RPMI7951 (cell line): ENCODE data around the gene FAM222B. TPM values are rescaled to one million over a fixed set of nuclear protein-coding genes. Genes with fewer than 3 reads are reported as not detected.
"Not testable (repeated sequence)": the region's sequence is repeated elsewhere in the genome, so short reads cannot be mapped to it uniquely, and the experiment has no call there.

ENCODE experiments used
- DNase-seq: peaks from one replicate; pipeline ENCODE4 v3.0.0-alpha.2; 2012; ENCODE audit warnings: low read depth
- total RNA-seq: library from RNA; depleted of rRNA; stranded (reverse); fragments of >200 nt; shearing (Covaris generic); gene quantifications from 2 replicates; pipeline ENCODE4 v1.2.3, GENCODE V29; 2014

Gene FAM222B
- total RNA-seq, 1 experiment from 2014 or later, result 3.4 TPM

DNA sequence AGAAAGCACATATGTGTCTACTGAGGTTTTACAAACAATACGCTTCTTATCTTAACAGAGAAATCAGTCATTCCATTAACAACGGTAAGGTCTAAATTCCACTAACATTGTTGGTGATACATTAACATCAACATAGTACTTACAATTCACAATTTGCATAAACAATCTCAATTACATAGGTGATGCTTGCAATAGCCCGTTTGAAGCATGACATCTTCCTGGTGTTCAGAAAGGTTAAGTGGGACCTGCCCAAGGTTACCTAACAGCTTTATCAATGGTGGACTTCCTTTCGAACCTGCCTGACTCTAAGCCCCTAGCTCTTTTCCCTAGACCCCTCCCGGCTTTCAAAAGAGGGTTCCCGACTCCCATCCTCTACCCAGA lies 699 bp downstream of the FAM222B start:
- no peak for DNase-seq

DNA sequence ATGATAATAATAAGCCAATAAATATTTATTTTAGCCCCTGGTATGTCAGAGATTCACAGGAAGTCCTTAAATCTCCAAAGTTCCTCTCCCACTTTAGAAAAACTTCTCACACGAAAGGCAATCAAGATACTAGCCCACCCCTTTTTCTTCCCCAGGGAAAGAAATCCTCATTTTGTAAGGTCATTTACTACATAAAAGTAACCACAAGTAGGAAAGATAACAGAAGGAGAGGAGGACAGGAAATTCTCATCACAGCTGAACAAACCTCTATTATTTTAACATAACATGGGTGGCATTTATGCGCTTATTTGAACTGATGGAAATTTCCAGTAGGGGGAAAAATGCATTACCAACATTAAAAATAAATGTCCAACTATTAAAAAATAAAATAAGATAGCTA lies 3.4 kb downstream of the FAM222B start:
- peak; percentile 18 for DNase-seq

DNA sequence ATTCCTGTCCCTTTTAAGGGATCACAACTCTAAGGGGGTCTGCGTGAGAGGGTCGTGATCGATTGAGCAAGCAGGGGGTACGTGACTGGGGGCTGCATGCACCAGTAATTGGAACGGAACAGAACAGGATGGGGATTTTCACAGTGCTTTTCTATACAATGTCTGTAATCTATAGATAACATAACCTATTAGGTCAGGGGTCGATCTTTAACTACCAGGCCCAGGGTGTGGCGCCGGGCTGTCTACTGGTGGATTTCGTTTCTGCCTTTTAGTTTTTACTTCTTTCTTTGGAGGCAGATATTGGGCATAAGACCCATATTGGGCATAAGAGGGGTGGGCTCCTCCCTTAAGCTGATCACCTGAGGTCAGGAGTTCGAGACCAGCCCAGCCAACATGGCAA lies 6.0 kb downstream of the FAM222B start:
- not testable (repeated sequence) for DNase-seq

DNA sequence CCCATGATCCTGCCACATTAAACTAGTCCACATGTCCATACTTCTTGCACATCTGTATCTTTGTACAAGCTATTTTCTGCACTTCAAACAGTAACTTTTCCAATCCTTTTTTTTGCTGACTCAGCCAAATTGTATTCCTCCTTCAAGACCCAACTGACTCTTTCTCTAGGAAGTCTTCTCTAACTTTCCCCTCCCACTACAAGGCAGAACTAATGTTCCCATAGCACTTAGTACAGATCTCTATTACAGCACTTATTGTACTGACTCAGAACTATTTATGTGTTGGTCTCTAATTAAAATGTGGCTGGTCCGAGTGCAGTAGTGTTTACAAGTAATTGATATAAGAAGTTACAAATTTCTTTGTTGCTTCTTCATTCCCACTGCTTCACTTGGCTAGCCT lies 8.2 kb downstream of the FAM222B start:
- no peak for DNase-seq

DNA sequence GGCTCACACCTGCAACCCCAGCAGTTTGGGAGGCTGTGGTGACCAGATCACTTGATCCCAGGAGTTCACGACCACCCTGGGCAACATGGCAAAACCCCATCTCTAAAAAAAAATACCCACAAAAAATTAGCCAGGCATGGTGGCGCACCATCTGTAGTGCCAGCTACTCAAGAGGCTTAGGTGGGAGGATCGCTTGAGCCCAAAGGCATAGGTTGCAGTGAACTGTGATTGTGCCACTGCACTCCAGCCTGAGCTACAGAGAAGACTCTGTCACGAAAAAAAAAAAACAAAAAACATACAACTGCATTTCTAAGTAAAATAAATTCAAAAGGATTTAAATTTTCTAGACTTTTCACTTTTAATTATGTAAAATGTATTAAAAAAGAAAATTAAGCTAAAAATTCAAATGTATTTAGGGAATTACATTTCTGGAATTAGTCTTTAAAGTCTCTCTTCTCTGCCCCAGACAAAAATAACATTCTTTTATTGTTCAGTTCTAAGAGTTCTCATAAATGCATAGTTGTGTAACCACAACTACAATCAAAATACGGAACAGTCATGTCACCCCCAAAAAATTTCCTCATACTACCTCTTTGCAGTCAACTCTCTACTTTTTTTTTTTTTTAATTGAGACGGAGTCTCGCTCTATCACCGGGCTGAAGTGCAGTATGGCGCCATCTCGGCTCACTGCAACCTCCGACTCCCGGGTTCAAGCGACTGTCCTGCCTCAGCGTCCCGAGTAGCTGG lies 14.1 kb downstream of the FAM222B start:
- DNase-seq, result no peak

DNA sequence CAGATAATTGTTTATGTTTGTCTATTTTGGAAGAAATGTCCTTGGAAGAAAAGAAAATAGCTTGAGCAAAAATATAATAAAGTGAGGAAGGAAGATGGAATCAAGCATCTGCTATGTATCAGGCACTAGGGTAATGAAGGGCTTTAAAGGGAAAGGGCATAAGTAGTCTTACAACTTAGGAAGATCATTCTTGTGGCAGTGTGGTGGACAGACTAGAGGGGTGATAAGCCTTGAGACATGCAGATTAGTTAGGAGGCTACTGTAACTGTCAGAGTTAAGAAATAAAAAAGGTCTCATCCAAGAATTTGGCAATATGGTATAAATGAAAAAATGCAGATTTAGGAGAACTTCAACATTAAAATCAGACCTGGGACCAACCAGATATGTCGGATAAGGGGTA lies 14.9 kb downstream of the FAM222B start:
- DNase-seq, result no peak

DNA sequence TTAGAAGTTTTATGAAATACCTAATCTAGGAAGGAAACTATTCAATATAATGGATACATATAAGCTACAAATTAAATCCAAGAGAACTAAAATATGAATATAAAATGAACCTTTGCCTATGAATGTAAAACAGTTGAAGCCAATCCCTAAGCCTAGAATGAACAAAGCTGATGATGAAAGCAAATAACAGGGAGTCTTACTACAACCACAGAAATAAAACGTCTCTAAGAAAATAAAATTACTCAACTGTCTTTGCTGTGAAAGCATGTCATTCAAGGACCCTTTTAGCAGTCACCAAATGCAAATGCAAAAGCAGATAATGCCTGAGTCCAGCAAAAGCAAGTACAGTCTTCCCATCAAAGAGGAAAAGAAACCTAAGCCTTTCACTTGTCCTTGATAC lies 23.0 kb downstream of the FAM222B start:
- no peak for DNase-seq

DNA sequence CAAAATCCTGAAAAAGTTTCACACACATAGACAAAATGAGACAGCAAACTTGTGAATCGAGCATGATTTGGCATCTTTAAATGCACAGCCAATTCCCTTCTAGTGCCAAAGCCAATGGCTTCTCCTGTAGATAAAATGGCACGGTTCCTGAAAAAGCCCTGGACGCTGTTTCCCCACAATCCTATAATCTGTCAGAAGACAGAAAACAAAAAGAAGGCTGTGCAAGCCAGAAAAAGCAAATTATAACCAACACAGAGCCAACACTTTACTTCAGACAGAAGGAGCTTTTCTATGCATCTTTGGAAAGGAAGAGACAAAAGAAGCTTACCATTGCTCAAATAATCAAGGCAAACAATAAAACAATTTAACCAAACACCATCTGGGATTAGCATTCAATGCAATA lies 23.8 kb downstream of the FAM222B start:
- DNase-seq, result no peak

DNA sequence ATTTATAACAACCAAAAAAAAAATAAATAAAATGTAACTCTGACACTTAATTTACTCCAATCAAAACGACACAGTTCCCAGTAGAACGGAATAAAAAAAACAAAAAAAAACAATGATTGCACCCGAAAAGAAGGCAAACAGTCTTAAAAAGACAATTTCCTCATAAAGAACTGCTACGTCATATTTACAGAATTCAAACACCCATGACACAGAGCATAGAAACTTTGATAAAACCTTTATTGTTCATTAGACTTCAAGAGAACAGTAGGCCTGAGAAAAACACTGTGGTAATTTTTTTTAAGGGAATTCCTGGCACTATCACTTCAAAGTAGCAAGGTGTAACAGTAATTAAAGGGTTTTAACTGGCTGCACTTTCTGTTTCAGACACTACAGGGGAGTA lies 26.1 kb downstream of the FAM222B start:
- DNase-seq, result no peak

DNA sequence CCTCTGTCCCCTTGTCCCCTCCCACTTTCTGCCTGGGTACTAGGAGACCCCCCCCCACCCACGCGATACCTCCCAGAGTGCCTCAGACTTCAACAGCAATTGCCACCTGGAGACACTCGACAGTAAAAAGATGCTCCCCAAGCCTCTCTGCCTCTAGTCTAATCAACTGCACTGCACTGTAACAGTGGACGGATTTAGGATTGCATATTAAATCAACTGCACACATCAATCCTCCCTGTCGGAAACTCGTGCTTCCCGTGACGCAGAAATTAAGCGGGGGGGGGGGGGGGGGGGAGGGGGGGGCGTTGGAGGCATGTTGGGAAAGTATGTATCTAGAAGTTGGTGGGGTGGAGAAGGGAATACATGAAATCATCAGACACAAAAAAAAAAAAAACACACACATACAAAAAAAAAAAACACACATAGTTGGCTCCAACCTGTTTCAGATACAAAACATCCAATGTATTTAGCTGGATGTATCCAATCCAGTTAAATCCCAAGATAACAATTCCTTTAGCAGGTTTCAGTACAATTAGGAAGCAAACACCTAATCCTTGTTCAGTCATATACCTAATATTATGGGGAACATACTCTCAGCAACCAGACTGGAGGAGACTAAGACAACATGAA lies 29.7 kb downstream of the FAM222B start:
- DNase-seq, result peak; percentile 46

DNA sequence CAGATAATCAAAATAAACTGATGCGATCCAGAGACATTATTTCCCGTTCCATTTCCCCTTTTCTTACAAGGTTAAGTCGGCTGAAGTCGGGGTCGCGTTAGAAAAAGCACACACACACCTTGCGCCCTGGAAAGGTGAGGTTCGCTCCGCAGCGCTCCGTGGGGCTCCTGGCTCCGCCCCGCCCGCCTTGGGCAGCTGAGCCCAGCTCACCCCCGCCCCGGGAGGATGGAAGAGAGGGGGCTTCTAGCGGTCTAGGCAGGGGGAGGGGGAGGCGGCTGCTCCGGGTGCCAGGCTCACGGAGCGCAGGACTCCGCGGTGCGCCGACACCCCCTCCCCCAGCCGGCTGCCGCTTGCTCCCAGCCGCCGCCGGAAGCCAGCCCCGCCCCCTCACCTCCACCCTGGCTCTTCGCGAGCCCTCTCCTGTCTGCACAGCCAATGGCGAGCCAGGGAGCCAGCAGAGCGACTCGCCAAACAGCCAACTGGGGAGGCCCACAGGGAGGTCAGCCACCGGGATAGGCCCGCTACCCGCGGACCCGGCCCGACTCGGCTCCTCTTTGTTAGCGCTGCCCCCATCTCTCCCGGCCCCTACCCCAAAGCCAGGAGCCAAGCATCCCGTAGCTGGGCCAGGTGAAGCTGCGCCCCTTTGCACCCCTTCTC lies 30.4 kb downstream of the FAM222B start:
- DNase-seq, result peak; percentile 93

DNA sequence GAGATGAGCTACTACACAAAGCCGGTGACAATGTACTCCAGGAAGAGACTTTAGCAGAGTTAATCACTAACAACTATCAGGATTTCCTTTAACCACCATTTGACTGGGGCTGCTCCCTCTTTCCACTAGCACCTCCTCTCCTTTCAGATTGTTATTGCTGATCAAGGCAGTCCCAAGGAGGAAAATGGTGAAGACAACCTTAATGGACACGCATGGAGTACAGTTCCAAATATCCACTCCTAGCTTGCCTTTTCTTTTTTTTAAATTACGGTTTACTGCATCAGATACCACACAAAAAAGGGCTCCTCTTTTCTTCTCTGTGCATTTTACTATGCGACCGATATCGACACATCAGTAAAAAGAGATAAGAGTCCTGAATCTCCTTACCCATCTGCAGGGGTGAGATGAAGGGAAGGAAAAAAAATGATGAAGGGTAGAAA lies 30.9 kb downstream of the FAM222B start:
- peak; percentile 9 for DNase-seq

DNA sequence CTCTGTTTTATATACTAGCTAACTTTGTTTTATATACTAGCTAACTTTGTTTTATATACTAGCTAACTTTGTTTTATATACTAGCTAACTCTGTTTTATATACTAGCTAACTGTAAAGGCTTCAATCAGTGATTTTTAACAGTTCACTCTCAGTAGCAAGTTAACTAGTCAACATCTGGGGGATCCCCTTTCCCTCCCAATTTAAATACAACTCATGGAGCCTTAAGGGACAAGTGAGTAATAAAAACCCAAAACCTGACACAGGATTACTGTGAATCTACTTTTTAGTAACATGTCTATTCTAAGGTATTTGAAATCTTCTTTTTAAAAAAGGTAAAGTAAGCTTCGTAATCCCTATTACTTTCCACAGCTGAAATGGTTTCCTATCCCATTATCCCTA lies 32.2 kb downstream of the FAM222B start:
- DNase-seq, result no peak

DNA sequence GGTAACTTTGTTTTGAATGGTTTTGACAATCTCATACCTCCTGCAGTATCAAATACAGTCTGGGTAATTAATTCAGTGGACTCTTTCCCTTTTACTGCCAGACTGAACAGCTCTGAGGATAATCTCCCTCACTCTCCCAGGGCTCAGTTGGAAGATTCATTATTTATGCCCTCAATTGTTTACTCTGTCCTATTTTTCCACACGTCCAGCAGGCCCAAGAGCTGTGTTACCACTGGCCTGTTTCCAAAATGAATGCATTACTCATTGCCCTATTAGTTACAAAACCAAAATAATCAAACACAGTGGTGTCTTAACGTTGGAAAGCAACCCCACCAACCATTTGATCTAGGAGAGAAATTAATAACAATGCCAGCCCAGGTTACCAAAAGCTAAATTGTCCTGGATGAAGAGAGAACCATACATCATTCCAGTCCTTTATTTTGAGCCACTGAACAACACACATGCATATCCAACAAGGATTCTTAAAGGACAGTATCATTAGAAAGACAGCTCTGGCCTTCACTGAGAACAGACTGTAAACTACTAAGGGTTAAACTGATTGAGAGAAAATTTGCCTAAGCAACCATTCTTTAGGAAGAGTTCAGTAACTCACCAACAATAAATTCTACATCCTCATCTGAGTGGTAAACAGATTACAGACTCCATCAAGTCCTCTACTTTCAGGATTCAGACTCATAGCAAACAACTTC lies 34.5 kb downstream of the FAM222B start:
- DNase-seq, result peak; percentile 76

DNA sequence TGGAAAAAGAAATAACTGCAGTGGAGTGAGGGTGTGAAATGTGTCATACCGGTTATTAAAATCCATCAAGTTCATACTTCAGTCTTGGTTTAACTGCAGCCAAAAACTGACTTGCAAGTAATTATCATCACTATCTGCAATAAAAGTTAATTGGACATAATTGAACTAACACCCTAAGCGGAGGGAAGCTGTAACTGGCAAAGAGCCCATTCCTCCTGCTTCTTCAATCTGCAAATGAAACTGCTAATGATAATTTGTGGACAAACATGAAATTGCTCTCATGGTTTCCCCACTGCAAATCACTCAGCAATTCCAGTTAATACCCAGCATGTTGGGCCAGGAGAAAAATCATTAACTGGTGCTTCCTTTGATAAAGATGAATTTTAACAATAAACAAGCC lies 46.5 kb downstream of the FAM222B start:
- no peak for DNase-seq

DNA sequence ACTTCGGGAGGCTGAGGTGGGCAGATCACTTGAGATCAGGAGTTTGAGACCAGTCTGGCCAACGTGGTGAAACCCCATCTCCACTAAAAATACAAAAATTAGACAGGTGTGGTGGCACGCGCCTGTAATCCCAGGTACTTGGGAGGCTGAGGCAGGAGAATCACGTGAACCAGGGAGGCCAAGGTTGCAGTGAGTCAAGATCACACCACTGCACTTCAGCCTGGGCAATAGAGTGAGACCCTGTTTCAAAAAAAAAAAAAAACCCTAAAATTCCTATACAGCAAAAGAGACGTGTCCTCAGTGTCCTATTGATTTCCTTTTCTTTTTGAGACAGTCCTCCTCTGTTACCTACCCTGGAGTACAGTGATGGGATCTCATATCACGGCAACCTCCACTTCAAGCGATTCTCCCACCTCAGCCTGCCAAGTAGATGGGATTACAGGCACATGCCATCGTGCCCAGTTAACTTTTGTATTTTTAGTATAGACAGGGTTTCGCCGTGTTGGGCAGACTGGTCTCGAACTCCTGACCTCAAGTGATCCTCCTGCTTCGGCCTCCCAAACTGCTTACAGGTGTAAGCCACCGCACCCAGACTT lies 47.6 kb downstream of the FAM222B start:
- DNase-seq, result not testable (repeated sequence)

DNA sequence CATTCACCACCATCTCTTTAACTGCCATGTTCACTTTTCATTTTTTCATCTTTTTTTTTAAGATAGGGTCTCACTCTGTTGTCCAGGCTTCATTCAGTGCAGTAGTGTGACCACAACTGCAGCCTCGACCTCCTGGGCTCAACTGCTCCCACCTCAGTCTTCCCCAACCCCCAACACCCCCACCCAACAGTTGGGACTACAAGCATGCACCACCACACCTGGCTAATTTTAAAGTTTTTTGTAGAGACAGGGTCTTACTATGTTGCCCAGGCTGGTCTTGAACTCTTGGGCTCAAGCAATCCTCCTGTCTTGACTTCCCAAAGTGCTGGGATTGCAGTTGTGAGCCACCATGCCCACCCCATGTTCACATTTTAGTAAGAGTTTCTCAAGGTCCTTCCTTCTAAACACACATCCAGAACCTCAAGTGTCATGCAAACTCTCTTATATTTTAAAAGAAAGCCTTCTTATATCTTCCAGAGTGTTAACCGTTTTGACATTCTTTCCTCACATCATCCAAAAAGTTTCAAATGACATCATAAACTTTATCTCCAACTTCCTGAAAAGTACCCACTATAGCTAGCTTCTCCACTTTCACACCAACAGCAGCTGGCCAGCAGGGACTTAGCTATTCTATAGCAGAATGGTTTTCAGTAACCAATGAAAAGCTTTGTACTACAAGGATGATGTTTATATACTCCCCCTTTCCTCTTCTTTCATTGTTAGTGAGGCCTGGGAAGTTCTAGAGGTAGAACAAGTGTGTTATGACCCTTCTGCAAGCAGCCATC lies 49.5 kb downstream of the FAM222B start:
- no peak for DNase-seq

DNA sequence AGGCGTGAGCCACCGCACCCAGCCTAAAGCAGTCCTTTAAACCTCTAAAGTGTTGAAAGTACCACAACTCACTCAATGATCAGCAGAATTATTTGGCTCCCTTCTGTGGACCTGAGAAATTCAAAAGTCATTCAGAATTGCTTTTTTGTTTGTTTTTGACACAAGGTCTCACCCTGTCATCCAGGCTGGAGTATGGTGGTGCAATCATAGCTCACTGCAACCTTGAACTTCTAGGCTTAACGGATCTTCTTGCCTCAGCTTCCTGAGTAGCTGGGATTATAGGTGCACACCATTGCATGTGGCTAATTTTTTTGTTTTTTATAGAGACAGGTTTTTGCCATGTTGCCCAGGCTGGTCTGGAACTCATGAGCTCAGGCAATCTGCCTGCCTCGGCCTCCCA lies 54.5 kb downstream of the FAM222B start:
- DNase-seq, result no peak

DNA sequence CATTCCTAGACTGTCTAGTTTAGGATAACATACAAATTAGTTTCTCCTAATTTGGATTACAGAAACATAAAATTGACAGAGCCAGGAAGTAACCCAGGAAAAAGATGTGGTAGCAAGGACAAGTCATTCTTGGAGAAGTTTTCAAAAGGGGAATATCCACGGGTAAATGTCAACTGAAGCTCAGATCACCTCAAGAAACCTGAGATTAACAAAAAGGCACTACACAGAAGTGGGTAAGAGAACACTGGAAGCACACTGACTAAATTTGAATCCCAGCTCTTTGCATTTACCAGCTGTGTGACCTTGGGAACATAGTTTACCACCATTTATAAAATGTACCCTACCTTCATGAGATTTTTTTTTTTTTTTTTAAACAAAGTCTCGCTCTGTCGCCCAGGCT lies 59.4 kb downstream of the FAM222B start:
- DNase-seq, result no peak

DNA sequence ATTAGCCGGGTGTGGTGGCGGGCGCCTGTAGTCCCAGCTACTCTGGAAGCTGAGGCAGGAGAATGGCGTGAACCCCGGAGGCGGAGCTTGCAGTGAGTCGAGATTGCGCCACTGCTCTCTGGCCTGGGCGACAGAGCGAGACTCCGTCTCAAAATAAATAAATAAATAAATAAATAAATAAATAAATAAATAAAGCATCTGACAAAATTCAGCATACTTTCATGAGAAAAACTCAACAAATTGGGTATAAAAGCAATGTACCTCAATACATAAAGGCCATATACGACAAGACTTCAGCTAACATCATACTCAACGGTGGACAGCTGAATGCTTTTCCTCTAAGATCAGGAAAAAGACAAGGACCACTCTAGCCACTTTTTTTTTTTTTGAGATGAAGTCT lies 63.0 kb downstream of the FAM222B start:
- not testable (repeated sequence) for DNase-seq

DNA sequence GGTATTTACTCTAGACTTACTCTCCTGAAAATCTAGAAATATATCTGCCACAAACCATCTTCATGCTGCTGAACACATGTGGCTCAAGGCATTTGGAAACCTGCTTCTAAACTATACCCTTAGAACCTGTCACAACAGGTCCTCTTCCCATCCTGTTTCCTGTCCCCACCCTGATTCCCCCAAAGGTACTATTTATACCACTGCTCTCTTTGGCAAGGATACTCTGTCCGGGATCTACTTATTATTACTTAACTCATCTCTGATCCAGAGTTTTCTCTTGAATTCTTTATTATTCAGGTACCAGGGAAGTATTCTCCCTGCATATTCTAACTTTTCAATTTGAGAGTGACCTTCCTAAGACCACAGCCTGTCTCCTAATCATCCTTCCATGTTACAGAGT lies 65.4 kb downstream of the FAM222B start:
- no peak for DNase-seq
